AG04449 (cell line): ENCODE measurements around the gene KLHL35.

Source experiments
- CTCF ChIA-PET: fragments of 350-600 bp; formaldehyde crosslinking; extraction: SDS; loops from one replicate; lab custom pipeline; 2021; ENCODE audit warnings: antibody characterized with exemption; lab: Yijun Ruan, JAX
- POLR2A ChIA-PET: fragments of 400-600, 350-600 bp; formaldehyde crosslinking; extraction: SDS; loops from one replicate; lab custom pipeline; 2020; ENCODE audit warnings: antibody characterized with exemption, inconsistent platforms; lab: Yijun Ruan, JAX
- DNase-seq: peaks from one replicate; pipeline ENCODE4 v3.0.0-alpha.2; 2010; ENCODE audit warnings: low read depth, low spot score
- H3K4me3 ChIP-seq: 2 replicates; pipeline ENCODE4 v1.5.1; 2011; ENCODE audit warnings: low read depth, mild to moderate bottlenecking, control low read depth, low read length
- TF ChIP-seq, protein P1 (sequence below): IDR thresholded peaks from one replicate; pipeline ENCODE4 v1.5.1; 2011; ENCODE audit warnings: mild to moderate bottlenecking, moderate library complexity, low read length, control low read depth, inconsistent platforms; ENCODE audit not compliant: insufficient read depth; ENCODE audit errors: missing control alignments

The KLHL35 gene

DNA sequence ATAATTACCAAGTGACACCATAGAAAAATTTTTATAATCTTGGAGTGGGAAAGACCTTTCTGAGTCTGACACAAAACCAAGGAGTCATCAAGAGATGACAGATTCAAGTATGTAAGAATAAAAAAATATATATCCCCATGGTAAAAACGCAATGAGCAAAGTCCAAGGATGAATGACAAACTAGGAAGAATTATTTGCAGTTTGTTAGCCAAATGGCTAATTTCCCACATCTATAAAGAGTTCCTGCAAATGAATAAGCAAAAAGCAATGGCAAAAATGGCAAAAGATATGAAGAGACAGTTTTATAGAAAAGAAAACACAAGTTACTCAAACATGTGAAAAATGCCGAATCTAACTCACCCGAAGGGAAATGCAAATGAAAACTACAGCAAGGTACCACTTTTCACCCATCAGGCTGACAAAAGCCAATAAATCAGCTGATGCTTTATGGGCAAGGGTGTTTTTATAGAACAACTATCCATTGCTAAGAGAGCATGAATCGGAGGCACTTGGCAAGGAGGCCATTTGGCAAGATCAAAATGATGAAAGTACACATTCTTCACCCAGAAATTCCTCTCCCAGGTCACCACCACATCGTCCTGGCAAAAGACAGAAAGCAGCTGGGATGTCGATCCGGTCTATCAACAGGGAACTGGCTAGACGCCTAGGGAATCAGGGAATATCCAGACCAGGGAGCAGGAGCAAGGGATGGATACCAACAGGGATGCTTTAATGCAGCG, 21.1 kb upstream of the KLHL35 start:
- CTCF ChIA-PET: interaction anchor here (0.6 to 7.8 kb wide), 10 partner anchors 9 to 76 kb away, joined by 3 to 145 read pairs (median 4); partner anchors contain the start of gene GDPD5
- peak; percentile 63 for DNase-seq
- H3K4me3 ChIP-seq: no peak overlapping the region
- POLR2A ChIA-PET: interaction anchor here (0.6 kb wide), 1 partner anchor 56 kb away, joined by 4 read pairs; no protein-coding TSS in a partner anchor
- TF ChIP-seq, protein P1, sequence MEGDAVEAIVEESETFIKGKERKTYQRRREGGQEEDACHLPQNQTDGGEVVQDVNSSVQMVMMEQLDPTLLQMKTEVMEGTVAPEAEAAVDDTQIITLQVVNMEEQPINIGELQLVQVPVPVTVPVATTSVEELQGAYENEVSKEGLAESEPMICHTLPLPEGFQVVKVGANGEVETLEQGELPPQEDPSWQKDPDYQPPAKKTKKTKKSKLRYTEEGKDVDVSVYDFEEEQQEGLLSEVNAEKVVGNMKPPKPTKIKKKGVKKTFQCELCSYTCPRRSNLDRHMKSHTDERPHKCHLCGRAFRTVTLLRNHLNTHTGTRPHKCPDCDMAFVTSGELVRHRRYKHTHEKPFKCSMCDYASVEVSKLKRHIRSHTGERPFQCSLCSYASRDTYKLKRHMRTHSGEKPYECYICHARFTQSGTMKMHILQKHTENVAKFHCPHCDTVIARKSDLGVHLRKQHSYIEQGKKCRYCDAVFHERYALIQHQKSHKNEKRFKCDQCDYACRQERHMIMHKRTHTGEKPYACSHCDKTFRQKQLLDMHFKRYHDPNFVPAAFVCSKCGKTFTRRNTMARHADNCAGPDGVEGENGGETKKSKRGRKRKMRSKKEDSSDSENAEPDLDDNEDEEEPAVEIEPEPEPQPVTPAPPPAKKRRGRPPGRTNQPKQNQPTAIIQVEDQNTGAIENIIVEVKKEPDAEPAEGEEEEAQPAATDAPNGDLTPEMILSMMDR: no peak

DNA sequence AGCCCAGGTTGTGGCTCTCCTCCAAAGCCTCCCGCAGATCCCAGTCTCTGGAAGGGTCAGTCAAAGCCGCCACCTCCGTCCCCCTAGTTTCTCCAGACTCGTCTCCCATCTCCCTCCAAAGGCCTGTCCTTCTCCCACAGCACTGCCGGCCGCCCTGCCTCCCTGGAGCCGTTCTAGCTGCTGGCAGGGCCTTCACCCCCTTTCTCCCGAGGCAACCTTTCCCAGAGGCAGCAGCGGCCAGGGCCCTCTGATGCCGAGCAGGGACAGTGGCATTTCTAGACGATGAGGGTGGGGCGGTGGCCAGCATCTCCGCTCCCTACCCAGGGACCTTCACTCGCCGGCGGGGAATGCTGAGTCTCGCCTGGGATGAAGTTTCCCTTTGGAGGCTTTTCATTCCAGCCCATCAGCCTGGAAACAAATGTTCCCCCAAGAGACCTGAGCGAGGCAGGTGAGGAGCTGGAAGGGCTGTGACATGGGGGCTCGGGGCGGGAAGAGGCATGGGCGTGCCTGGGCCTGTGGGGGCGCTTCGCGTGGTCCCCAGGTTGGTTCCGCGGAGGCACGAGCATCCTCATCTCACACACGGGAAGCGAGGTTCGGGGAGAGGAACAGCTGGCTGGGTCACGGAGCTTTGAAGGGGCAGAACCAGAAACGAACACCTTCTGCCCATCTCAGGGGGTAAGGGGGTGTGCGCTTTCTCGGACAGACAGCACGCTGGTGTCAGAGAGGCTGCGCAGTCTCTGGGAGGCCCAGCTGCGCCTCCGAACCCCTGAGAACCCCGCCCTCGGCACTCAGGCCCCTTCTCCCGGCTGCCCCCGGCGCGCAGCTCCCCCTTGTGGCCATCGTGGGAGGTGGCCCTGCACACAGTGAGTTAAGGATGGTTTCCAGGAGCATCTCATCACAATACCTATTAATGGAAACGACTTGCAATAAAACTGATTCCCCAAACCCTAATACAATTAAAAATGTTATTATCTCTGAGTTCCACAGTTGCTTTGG, 18.1 kb upstream of the KLHL35 start:
- ChIA-PET CTCF (interaction anchor here (0.6 to 7.8 kb wide), 9 partner anchors 8 to 79 kb away, joined by 3 to 145 read pairs (median 4); partner anchors contain the start of gene GDPD5), POLR2A (no interaction called here)
- no peak overlapping the region for H3K4me3 ChIP-seq
- TF ChIP-seq, protein P1: peak; percentile 61
- no peak for DNase-seq

DNA sequence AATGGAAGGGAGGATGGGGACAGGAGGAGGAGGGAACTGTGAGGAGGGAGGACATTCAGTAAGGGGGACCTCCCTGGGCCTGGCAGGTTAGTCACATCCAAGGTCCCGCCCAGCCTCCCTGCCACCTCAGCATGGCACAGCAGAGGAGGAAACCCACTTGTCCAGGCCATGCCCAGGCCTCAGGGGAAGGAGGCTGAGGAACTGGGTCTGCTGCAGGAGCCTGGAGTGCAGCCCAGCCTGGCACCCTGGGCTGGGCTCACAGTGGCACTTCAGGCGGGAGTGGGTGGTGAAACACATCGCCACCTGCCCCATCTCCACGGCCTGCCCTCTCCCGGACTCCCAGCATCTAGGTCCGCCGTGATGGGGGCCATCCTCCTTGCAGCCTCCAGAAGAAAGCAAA, 17.2 kb upstream of the KLHL35 start:
- ChIA-PET CTCF (interaction anchor here (1.5 to 7.8 kb wide), 3 partner anchors 11 to 80 kb away, joined by 3 to 145 read pairs (median 11); partner anchors contain the start of gene GDPD5), POLR2A (no interaction called here)
- no peak for DNase-seq
- no peak overlapping the region for H3K4me3 ChIP-seq
- TF ChIP-seq, protein P1: no peak

GRCh38 chr11:75449776-75450175, 16.8 kb upstream of the KLHL35 start:
- no peak for DNase-seq
- ChIA-PET CTCF (interaction anchor here (1.5 to 7.8 kb wide), 4 partner anchors 10 to 83 kb away, joined by 3 to 145 read pairs (median 10); partner anchors contain the start of gene GDPD5), POLR2A (no interaction called here)
- no peak overlapping the region for H3K4me3 ChIP-seq
- TF ChIP-seq, protein P1: no peak

DNA sequence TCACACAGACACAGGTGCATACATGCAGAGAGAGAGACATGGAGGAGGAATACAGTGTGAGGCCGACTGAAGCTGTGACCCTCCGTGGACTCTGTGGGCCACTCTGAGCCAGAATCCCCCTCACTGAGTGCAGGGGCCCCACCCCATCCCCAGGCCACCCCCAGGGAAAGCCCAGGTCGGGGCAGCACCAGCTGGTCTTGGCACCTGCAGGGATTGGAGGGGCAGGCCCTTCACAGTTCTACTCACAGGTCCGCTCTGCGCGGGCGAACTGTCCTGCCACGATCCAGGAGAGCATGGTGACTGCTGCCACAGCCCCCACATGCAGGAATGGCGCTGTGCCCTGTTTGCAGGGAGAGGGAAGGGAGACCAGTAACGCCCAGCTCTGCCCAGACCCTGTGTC, 16.3 kb upstream of the KLHL35 start:
- DNase-seq: no peak
- ChIA-PET POLR2A (no interaction called here), CTCF (interaction anchor here (1.4 to 3.0 kb wide), 3 partner anchors 10 to 83 kb away, joined by 5 to 11 read pairs (median 9); no protein-coding TSS in a partner anchor)
- no peak overlapping the region for H3K4me3 ChIP-seq
- TF ChIP-seq, protein P1: no peak
